Measurements from ENCODE around the gene SDCBP2. TPM values are rescaled to one million over a fixed set of nuclear protein-coding genes. Genes with fewer than 3 reads are reported as not detected.

The SDCBP2 gene
- total RNA-seq, 1 experiment from 2014 or later = 3.4 TPM

- DNase-seq (ENCODE audit: low read depth) = no peak
Observed at GRCh38 chr20:1297486-1297885, 31.5 kb downstream of the SDCBP2 start.

GRCh38 chr20:1296922-1297321 lies 32.0 kb downstream of the SDCBP2 start:
- DNase-seq (ENCODE audit: low read depth) = no peak

- no peak for DNase-seq (ENCODE audit: low read depth)
Observed at GRCh38 chr20:1296117-1296610, 32.8 kb downstream of the SDCBP2 start.

GRCh38 chr20:1295276-1295930 lies 33.5 kb downstream of the SDCBP2 start:
- DNase-seq (ENCODE audit: low read depth) = no peak

- no peak for DNase-seq (ENCODE audit: low read depth)
Observed at GRCh38 chr20:1294497-1294896, 34.4 kb downstream of the SDCBP2 start.

- no peak for DNase-seq (ENCODE audit: low read depth)
Observed at GRCh38 chr20:1293641-1294379, 35.1 kb downstream of the SDCBP2 start.

- DNase-seq (ENCODE audit: low read depth) = no peak
Observed at GRCh38 chr20:1292620-1293019, 36.3 kb downstream of the SDCBP2 start.

- DNase-seq (ENCODE audit: low read depth) = peak; percentile 49
Observed at GRCh38 chr20:1291191-1291741, 37.7 kb downstream of the SDCBP2 start.

GRCh38 chr20:1287787-1288569 lies 41.0 kb downstream of the SDCBP2 start:
- DNase-seq (ENCODE audit: low read depth) = no peak

- DNase-seq (ENCODE audit: low read depth) = no peak
Observed at GRCh38 chr20:1287306-1287705, 41.6 kb downstream of the SDCBP2 start.

- no peak for DNase-seq (ENCODE audit: low read depth)
Observed at GRCh38 chr20:1286267-1287024, 42.5 kb downstream of the SDCBP2 start.

GRCh38 chr20:1283522-1284510 lies 45.1 kb downstream of the SDCBP2 start:
- peak; percentile 54 for DNase-seq (ENCODE audit: low read depth)

- DNase-seq (ENCODE audit: low read depth) = no peak
Observed at GRCh38 chr20:1282966-1283365, 46.0 kb downstream of the SDCBP2 start.

GRCh38 chr20:1281279-1282057 lies 47.5 kb downstream of the SDCBP2 start:
- no peak for DNase-seq (ENCODE audit: low read depth)

GRCh38 chr20:1280195-1281102 lies 48.5 kb downstream of the SDCBP2 start:
- DNase-seq (ENCODE audit: low read depth) = peak; percentile 72

- DNase-seq (ENCODE audit: low read depth) = no peak
Observed at GRCh38 chr20:1278993-1279392, 49.9 kb downstream of the SDCBP2 start.

GRCh38 chr20:1277529-1278322 lies 51.2 kb downstream of the SDCBP2 start:
- no peak for DNase-seq (ENCODE audit: low read depth)
